Measurements from ENCODE around the gene EGFR. TPM values are rescaled to one million over a fixed set of nuclear protein-coding genes. Genes with fewer than 3 reads are reported as not detected.

Gene EGFR
- total RNA-seq, 6 experiments from 2014 or later = 59.3 to 127 (median 93.7) TPM

- whole genome bisulfite sequencing (ENCODE audit: insufficient coverage, low coverage, low lambda C conversion rate, missing lambda C conversion rate) = 62% methylated on average over 6 of the region's 9 CpGs
- TF ChIP-seq POLR2A (IDR thresholded peaks at IDR 0.05) (no peak), CTCF (IDR thresholded peaks at IDR 0.05) (no peak)
- Histone ChIP-seq H3K4me3 (no peak overlapping the region), H3K36me3 (no peaks in the 10 kb centered on the region), H3K4me1 (peaks cover 0 to 10% (median 3%) of the 10 kb centered on the region in 4 donors), H3K27me3 (no peaks in the 10 kb centered on the region), H3K27ac (no peak overlapping the region), H3K9me3 (no peaks in the 10 kb centered on the region)
- DNase-seq (no peak), ATAC-seq (no peak)
- intact Hi-C loops (cut with DNase I) = no loop called here
Observed at GRCh38 chr7:55258631-55259030, 239.8 kb downstream of the EGFR start.

GRCh38 chr7:55260171-55260570 is 241.4 kb downstream of the EGFR start:
- DNase-seq (peak in 1 of 3 donors; percentile 27), ATAC-seq (no peak)
- TF ChIP-seq CTCF (IDR thresholded peaks at IDR 0.05) (no peak), POLR2A (IDR thresholded peaks at IDR 0.05) (no peak)
- WGBS (ENCODE audit: insufficient coverage, low coverage, low lambda C conversion rate, missing lambda C conversion rate) = 59% methylated on average over 6 of the region's 9 CpGs
- H3K4me1 ChIP-seq = peaks cover 0 to under 1% (median 0%) of the 10 kb centered on the region in 4 donors
- no peak overlapping the region for H3K27ac ChIP-seq
- H3K36me3 ChIP-seq = no peaks in the 10 kb centered on the region
- no peaks in the 10 kb centered on the region for H3K27me3 ChIP-seq
- H3K9me3 ChIP-seq = no peaks in the 10 kb centered on the region
- intact Hi-C loops (cut with DNase I) = no loop called here
- H3K4me3 ChIP-seq = no peak overlapping the region

- no peaks in the 10 kb centered on the region for H3K9me3 ChIP-seq
- 85% methylated on average over 3 of the region's 3 CpGs for WGBS (ENCODE audit: insufficient coverage, low coverage, low lambda C conversion rate, missing lambda C conversion rate)
- TF ChIP-seq CTCF (IDR thresholded peaks at IDR 0.05) = no peak
- TF ChIP-seq POLR2A (IDR thresholded peaks at IDR 0.05) = no peak
- H3K4me3 ChIP-seq = no peak overlapping the region
- no peaks in the 10 kb centered on the region for H3K4me1 ChIP-seq
- H3K27ac ChIP-seq = no peak overlapping the region
- H3K27me3 ChIP-seq = no peaks in the 10 kb centered on the region
- H3K36me3 ChIP-seq = no peaks in the 10 kb centered on the region
- DNase-seq = peak in 1 of 3 donors; percentile 23
- peak in 1 of 4 donors; percentile 18 for ATAC-seq
- intact Hi-C loops (cut with DNase I) = no loop called here
Observed at GRCh38 chr7:55260676-55261385, 242.0 kb downstream of the EGFR start.

Measured in right lobe of liver (tissue), 6 donors.